ENCODE measurements around the gene PTPRB.

The PTPRB gene

DNA sequence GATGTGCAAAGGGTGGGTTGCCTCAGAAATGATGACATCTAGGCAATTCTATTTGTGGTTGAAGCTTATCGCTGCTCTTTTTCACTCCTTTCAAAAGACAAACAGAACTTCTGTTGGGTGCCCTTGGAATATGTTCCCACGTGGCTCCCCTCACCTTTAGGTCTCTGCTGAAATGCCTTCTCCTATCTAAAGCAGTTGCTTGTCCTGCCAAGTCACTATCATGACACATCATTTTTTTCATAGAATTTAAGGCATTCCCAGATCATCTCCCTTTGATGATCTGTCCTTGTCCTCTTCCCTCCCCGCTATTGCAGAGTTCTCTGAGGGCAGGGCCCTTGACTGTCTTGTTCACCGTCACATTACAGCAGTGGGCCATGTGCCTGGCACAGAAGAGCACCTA, 75.7 kb downstream of the PTPRB start:
- Histone ChIP-seq H3K9me3 (ENCODE audit: control insufficient read depth, low read length) (no peaks in the 10 kb centered on the region), H3K36me3 (ENCODE audit: control insufficient read depth in 1 of 2, insufficient read depth in 2 of 2, low read depth in 1 of 2, low read length in 2 of 2) (no peaks in the 10 kb centered on the region), H2BK120ac (ENCODE audit: low read depth, low read length) (no peak overlapping the region), H2BK15ac (ENCODE audit: low read depth, poor library complexity, severe bottlenecking) (no peak overlapping the region), H2AK5ac (ENCODE audit: low read length, severe bottlenecking) (no peak overlapping the region), H4K8ac (ENCODE audit: low read length) (no peak overlapping the region), H2BK5ac (ENCODE audit: low read depth, low read length, poor library complexity, severe bottlenecking) (no peak overlapping the region), H3K4me2 (ENCODE audit: low read length, poor library complexity, severe bottlenecking) (no peak overlapping the region), H2BK12ac (ENCODE audit: low read length in 2 of 2) (no peak overlapping the region), H3K4ac (ENCODE audit: low read depth in 1 of 2, low read length in 2 of 2) (no peak overlapping the region), H3K79me1 (replicated peaks; ENCODE audit: low read length, poor library complexity, severe bottlenecking) (no peaks in the 10 kb centered on the region), H3K23ac (ENCODE audit: low read length in 2 of 2) (no peak overlapping the region), H3K27ac (ENCODE audit: low read length, poor library complexity, severe bottlenecking) (no peak overlapping the region), H3K4me1 (ENCODE audit: control insufficient read depth, insufficient read depth, low read depth, low read length) (no peaks in the 10 kb centered on the region), H3K27me3 (ENCODE audit: control insufficient read depth in 1 of 2, insufficient read depth in 1 of 2, low read length in 2 of 2) (no peaks in the 10 kb centered on the region), H4K91ac (ENCODE audit: low read length) (no peak overlapping the region), H3K4me3 (ENCODE audit: insufficient read depth in 1 of 2, low read depth in 1 of 2, low read length in 2 of 2) (no peak overlapping the region), H2AFZ (ENCODE audit: low read depth, low read length) (no peak overlapping the region), H3K18ac (ENCODE audit: low read depth in 1 of 2, low read length in 2 of 2) (no peak overlapping the region), H3K9ac (ENCODE audit: low read length) (no peak overlapping the region), H3K14ac (ENCODE audit: low read length in 2 of 2) (no peak overlapping the region)
- DNase-seq, result no peak
- 89% methylated on average over 4 of the region's 4 CpGs for WGBS

DNA sequence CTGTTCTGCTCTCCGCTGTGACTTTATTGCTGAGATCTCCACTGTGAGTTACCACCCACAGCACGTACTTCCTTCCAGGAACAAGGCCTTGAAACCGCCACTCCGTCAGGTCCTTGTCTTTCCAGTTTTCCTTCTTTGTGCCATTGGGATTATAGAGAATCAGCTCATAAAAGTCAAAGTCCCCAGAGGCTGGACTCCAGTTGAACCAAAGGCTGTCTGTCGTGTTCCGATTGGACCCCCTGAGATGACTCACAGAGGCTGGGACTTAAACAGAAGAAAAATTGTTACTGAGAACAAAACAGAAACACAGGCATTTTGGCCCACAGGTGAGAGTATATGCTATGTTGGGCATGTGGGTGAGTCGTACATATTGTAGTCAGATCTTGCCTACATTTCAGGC, 76.6 kb downstream of the PTPRB start:
- Histone ChIP-seq H3K4me3 (ENCODE audit: insufficient read depth in 1 of 2, low read depth in 1 of 2, low read length in 2 of 2) (no peak overlapping the region), H3K4me1 (ENCODE audit: control insufficient read depth, insufficient read depth, low read depth, low read length) (no peaks in the 10 kb centered on the region), H3K4me2 (ENCODE audit: low read length, poor library complexity, severe bottlenecking) (no peak overlapping the region), H3K27ac (ENCODE audit: low read length, poor library complexity, severe bottlenecking) (no peak overlapping the region), H2AFZ (ENCODE audit: low read depth, low read length) (no peak overlapping the region), H4K8ac (ENCODE audit: low read length) (no peak overlapping the region), H3K9me3 (ENCODE audit: control insufficient read depth, low read length) (no peaks in the 10 kb centered on the region), H2BK5ac (ENCODE audit: low read depth, low read length, poor library complexity, severe bottlenecking) (no peak overlapping the region), H3K4ac (ENCODE audit: low read depth in 1 of 2, low read length in 2 of 2) (no peak overlapping the region), H3K36me3 (ENCODE audit: control insufficient read depth in 1 of 2, insufficient read depth in 2 of 2, low read depth in 1 of 2, low read length in 2 of 2) (no peaks in the 10 kb centered on the region), H3K14ac (ENCODE audit: low read length in 2 of 2) (no peak overlapping the region), H2AK5ac (ENCODE audit: low read length, severe bottlenecking) (no peak overlapping the region), H3K79me1 (replicated peaks; ENCODE audit: low read length, poor library complexity, severe bottlenecking) (no peaks in the 10 kb centered on the region), H3K23ac (ENCODE audit: low read length in 2 of 2) (no peak overlapping the region), H3K18ac (ENCODE audit: low read depth in 1 of 2, low read length in 2 of 2) (no peak overlapping the region), H3K27me3 (ENCODE audit: control insufficient read depth in 1 of 2, insufficient read depth in 1 of 2, low read length in 2 of 2) (no peaks in the 10 kb centered on the region), H2BK15ac (ENCODE audit: low read depth, poor library complexity, severe bottlenecking) (no peak overlapping the region), H2BK120ac (ENCODE audit: low read depth, low read length) (no peak overlapping the region), H3K9ac (ENCODE audit: low read length) (no peak overlapping the region), H2BK12ac (ENCODE audit: low read length in 2 of 2) (no peak overlapping the region), H4K91ac (ENCODE audit: low read length) (no peak overlapping the region)
- DNase-seq, result no peak
- WGBS, result 86% methylated on average over 7 of the region's 7 CpGs

DNA sequence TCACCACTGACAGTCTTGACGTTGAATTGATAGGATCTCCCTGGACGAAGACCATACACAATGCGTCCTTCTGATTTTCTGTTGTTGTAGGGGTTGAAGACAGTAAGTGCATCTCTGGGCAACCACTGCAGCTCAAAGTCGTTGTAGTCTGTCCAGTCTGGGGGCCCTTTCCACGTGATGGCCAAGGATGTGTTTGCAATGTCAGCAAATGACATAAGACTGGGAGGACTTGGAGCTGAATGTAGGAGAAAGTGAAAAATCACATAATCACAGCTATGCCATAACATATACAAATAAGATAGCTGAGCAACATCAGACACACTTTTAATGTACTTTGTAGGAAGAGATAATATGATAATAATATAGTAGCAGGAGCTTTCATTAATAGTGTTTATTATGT, 77.8 kb downstream of the PTPRB start:
- no peak overlapping the region for H2AFZ ChIP-seq (ENCODE audit: low read depth, low read length)
- no peak overlapping the region for H2BK12ac ChIP-seq (ENCODE audit: low read length in 2 of 2)
- no peak overlapping the region for H3K23ac ChIP-seq (ENCODE audit: low read length in 2 of 2)
- DNase-seq, result no peak
- no peak overlapping the region for H2AK5ac ChIP-seq (ENCODE audit: low read length, severe bottlenecking)
- no peaks in the 10 kb centered on the region for H3K4me1 ChIP-seq (ENCODE audit: control insufficient read depth, insufficient read depth, low read depth, low read length)
- no peak overlapping the region for H2BK5ac ChIP-seq (ENCODE audit: low read depth, low read length, poor library complexity, severe bottlenecking)
- no peak overlapping the region for H4K91ac ChIP-seq (ENCODE audit: low read length)
- no peak overlapping the region for H3K4ac ChIP-seq (ENCODE audit: low read depth in 1 of 2, low read length in 2 of 2)
- no peak overlapping the region for H2BK15ac ChIP-seq (ENCODE audit: low read depth, poor library complexity, severe bottlenecking)
- no peak overlapping the region for H3K27ac ChIP-seq (ENCODE audit: low read length, poor library complexity, severe bottlenecking)
- no peak overlapping the region for H3K18ac ChIP-seq (ENCODE audit: low read depth in 1 of 2, low read length in 2 of 2)
- H3K9ac ChIP-seq (ENCODE audit: low read length), result no peak overlapping the region
- no peak overlapping the region for H3K4me2 ChIP-seq (ENCODE audit: low read length, poor library complexity, severe bottlenecking)
- H3K9me3 ChIP-seq (ENCODE audit: control insufficient read depth, low read length), result no peaks in the 10 kb centered on the region
- H3K14ac ChIP-seq (ENCODE audit: low read length in 2 of 2), result no peak overlapping the region
- no peaks in the 10 kb centered on the region for H3K27me3 ChIP-seq (ENCODE audit: control insufficient read depth in 1 of 2, insufficient read depth in 1 of 2, low read length in 2 of 2)
- H3K4me3 ChIP-seq (ENCODE audit: insufficient read depth in 1 of 2, low read depth in 1 of 2, low read length in 2 of 2), result no peak overlapping the region
- WGBS, result 88% methylated on average over 4 of the region's 5 CpGs
- peaks cover 0 to 3% of the 10 kb centered on the region in 2 experiments for H3K36me3 ChIP-seq (ENCODE audit: control insufficient read depth in 1 of 2, insufficient read depth in 2 of 2, low read depth in 1 of 2, low read length in 2 of 2)
- H3K79me1 ChIP-seq (replicated peaks; ENCODE audit: low read length, poor library complexity, severe bottlenecking), result no peaks in the 10 kb centered on the region
- no peak overlapping the region for H2BK120ac ChIP-seq (ENCODE audit: low read depth, low read length)
- H4K8ac ChIP-seq (ENCODE audit: low read length), result no peak overlapping the region

DNA sequence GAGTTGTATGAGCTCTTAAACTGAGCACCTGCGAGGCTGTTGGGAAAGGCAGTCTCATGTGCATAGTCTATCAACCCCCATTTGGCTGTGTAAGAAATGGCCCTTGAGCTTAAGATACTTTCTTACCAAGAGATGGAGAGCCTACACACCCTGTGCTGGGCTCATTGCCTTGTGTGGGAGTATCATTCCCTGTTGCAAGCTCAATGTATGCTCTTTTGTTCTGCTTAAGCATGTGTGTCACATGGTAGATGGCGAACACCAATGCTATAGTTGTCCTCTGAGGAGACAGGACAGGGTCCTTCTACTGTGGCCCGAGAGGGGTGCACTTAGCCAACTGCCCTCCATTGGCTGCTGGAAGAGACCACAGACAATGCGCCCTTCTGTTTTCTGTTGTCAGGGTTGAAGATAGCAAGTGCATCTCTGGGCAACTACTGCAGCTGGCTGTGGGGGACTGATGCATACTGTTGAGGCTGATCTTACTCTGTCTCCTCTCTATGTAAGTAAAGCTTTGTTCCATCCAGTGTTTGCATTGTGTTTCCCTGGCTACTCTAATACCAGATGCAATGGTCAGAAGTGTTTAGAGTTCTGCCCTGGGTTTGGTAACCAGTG, 79.5 kb downstream of the PTPRB start:
- Histone ChIP-seq H3K4me3 (ENCODE audit: insufficient read depth in 1 of 2, low read depth in 1 of 2, low read length in 2 of 2) (no peak overlapping the region), H2AK5ac (ENCODE audit: low read length, severe bottlenecking) (no peak overlapping the region)
- whole genome bisulfite sequencing, result 98% methylated on average over 4 of the region's 4 CpGs

More for the DNA sequence above, 79.5 kb downstream of the PTPRB start:
- DNase-seq, result no peak
- Histone ChIP-seq H3K14ac (ENCODE audit: low read length in 2 of 2) (peak overlapping the region in 1 of 2 experiments; percentile 19), H3K4me1 (ENCODE audit: control insufficient read depth, insufficient read depth, low read depth, low read length) (no peaks in the 10 kb centered on the region), H4K8ac (ENCODE audit: low read length) (no peak overlapping the region), H2BK15ac (ENCODE audit: low read depth, poor library complexity, severe bottlenecking) (no peak overlapping the region), H2BK5ac (ENCODE audit: low read depth, low read length, poor library complexity, severe bottlenecking) (no peak overlapping the region), H3K9me3 (ENCODE audit: control insufficient read depth, low read length) (no peaks in the 10 kb centered on the region), H3K36me3 (ENCODE audit: control insufficient read depth in 1 of 2, insufficient read depth in 2 of 2, low read depth in 1 of 2, low read length in 2 of 2) (peaks cover 0 to 3% of the 10 kb centered on the region in 2 experiments), H3K4ac (ENCODE audit: low read depth in 1 of 2, low read length in 2 of 2) (no peak overlapping the region), H3K79me1 (replicated peaks; ENCODE audit: low read length, poor library complexity, severe bottlenecking) (no peaks in the 10 kb centered on the region), H2BK12ac (ENCODE audit: low read length in 2 of 2) (no peak overlapping the region), H2BK120ac (ENCODE audit: low read depth, low read length) (no peak overlapping the region), H2AFZ (ENCODE audit: low read depth, low read length) (no peak overlapping the region), H3K18ac (ENCODE audit: low read depth in 1 of 2, low read length in 2 of 2) (no peak overlapping the region), H3K9ac (ENCODE audit: low read length) (no peak overlapping the region), H3K27ac (ENCODE audit: low read length, poor library complexity, severe bottlenecking) (no peak overlapping the region), H4K91ac (ENCODE audit: low read length) (no peak overlapping the region), H3K4me2 (ENCODE audit: low read length, poor library complexity, severe bottlenecking) (no peak overlapping the region), H3K23ac (ENCODE audit: low read length in 2 of 2) (no peak overlapping the region), H3K27me3 (ENCODE audit: control insufficient read depth in 1 of 2, insufficient read depth in 1 of 2, low read length in 2 of 2) (no peaks in the 10 kb centered on the region)
